GM12878 (cell line): ENCODE measurements around the gene POLN. TPM values are rescaled to one million over a fixed set of nuclear protein-coding genes. Genes with fewer than 3 reads are reported as not detected.

ENCODE experiments used
- ATAC-seq: fragments of 200-7000 bp; cut with Tn5 transposase; 3 replicates; pipeline ENCODE4 v1.9.1; 2020; ENCODE audit warnings: mild to moderate bottlenecking, moderate library complexity
- BruUV-seq: library from RNA; stranded (reverse); fragments of 400-500 nt; replicated peaks from 2 replicates; lab custom pipeline; 2021; lab: Mats Ljungman, UMichigan
- CTCF ChIA-PET: fragments of 300-600 bp; sonication (Branson Sonifier 250); formaldehyde crosslinking; extraction: SDS; loops from one replicate; lab custom pipeline; 2021; ENCODE audit warnings: inconsistent platforms; lab: Yijun Ruan, JAX
- POLR2A ChIA-PET: fragments of 350-600 bp; formaldehyde crosslinking; extraction: SDS; loops from one replicate; lab custom pipeline; 2021; ENCODE audit warnings: inconsistent platforms; lab: Charles Lee
- RAD21 ChIA-PET: fragments of 300-600 bp; sonication (Branson Sonifier 250); formaldehyde crosslinking; loops from one replicate; lab custom pipeline; 2023; ENCODE audit warnings: antibody characterized with exemption; ENCODE audit not compliant: unreplicated experiment; lab: Charles Lee
- SMC1A ChIA-PET: fragments of 300-600 bp; sonication (Branson Sonifier 250); formaldehyde crosslinking; loops from one replicate; lab custom pipeline; 2023; ENCODE audit not compliant: unreplicated experiment, uncharacterized antibody; lab: Charles Lee
- DNase-seq: peaks from one replicate; pipeline ENCODE4 v3.0.0-alpha.2; 2011; ENCODE audit warnings: low read depth, low spot score
- FAIRE-seq: peaks from 3 replicates; lab custom pipeline; 2011; peaks lifted over from hg19 to GRCh38; lab: Jason Lieb, UNC
- H2AFZ ChIP-seq: 2 replicates; pipeline ENCODE4 v1.6.0; 2011; ENCODE audit warnings: low read depth, low read length, control low read depth; ENCODE audit not compliant: control insufficient read depth
- H3K27ac ChIP-seq: 2 replicates; pipeline ENCODE4 v1.5.1; 2011; ENCODE audit warnings: control low read depth; ENCODE audit not compliant: control insufficient read depth, insufficient read depth
- H3K27me3 ChIP-seq, 2 experiments: replicated peaks in 1 of 2; 2 replicates each; pipeline versions ENCODE4 v1.6.0 to v1.6.1; 2011; ENCODE audit warnings: low read length in 1 of 2; ENCODE audit not compliant: control insufficient read depth in 2 of 2, insufficient read depth in 2 of 2
- H3K36me3 ChIP-seq, 2 experiments: 2 replicates each; pipeline ENCODE4 v1.5.1; 2011; ENCODE audit warnings: low read length in 1 of 2; ENCODE audit not compliant: control insufficient read depth in 2 of 2, insufficient read depth in 2 of 2
- H3K4me1 ChIP-seq: 2 replicates; pipeline ENCODE4 v1.6.1; 2011; ENCODE audit warnings: mild to moderate bottlenecking, low read length, moderate library complexity, mixed read lengths; ENCODE audit not compliant: control insufficient read depth, insufficient read depth
- H3K4me2 ChIP-seq: 2 replicates; pipeline ENCODE4 v1.6.0; 2011; ENCODE audit warnings: control low read depth; ENCODE audit not compliant: control insufficient read depth, insufficient read depth
- H3K4me3 ChIP-seq: fragments of 200-600 bp; sonication (generic); 2 replicates; pipeline ENCODE4 v1.5.1; 2016
- H3K79me2 ChIP-seq: 2 replicates; pipeline ENCODE4 v1.6.0; 2011; ENCODE audit warnings: low read length; ENCODE audit not compliant: control insufficient read depth, insufficient read depth
- H3K9ac ChIP-seq: 2 replicates; pipeline ENCODE4 v1.8.0; 2011; ENCODE audit warnings: low read length, control low read depth, mixed read lengths; ENCODE audit not compliant: control insufficient read depth, insufficient read depth
- H3K9me3 ChIP-seq: replicated peaks from 3 replicates; pipeline ENCODE4 v1.5.1; 2011; ENCODE audit warnings: mild to moderate bottlenecking, low read length; ENCODE audit not compliant: control insufficient read depth, insufficient read depth
- H4K20me1 ChIP-seq: 2 replicates; pipeline ENCODE4 v1.6.0; 2011; ENCODE audit not compliant: control insufficient read depth, insufficient read depth
- LARP7 ChIP-seq: fragments of 450-650 bp; IDR thresholded peaks from 2 replicates; pipeline ENCODE4 v1.6.1; 2017; ENCODE audit warnings: mild to moderate bottlenecking
- POLR2AphosphoS5 ChIP-seq: IDR thresholded peaks from 2 replicates; pipeline ENCODE4 v1.6.1; 2011; ENCODE audit warnings: mild to moderate bottlenecking, low read length, inconsistent platforms
- WGBS: methylation state at CpG from one replicate; pipeline ENCODE4 v1.1.6; 2016; ENCODE audit warnings: low lambda C conversion rate; ENCODE audit not compliant: insufficient replicate concordance, insufficient coverage; ENCODE audit errors: missing lambda C conversion rate; 5-methylcytosine and 5-hydroxymethylcytosine counted together
- in situ Hi-C: fragments of 300-500 bp; cut with MboI; formaldehyde crosslinking; loops from 9 replicates; pipeline ENCODE4 v1.14.3; 2018; ENCODE audit warnings: mixed read lengths
- intact Hi-C: fragments of 100-400 bp; cut with micrococcal nuclease; formaldehyde crosslinking; loops from one replicate; pipeline ENCODE4 v1.14.2; 2022; ENCODE audit not compliant: unreplicated experiment
- polyA plus RNA-seq, 11 experiments: library from polyadenylated mRNA; depleted of rRNA in 4 of 11; unstranded in 6 of 11; stranded (reverse) in 5 of 11; fragments of >200 nt; fragmentation: Nextera tagmentation in 4 of 11; fragmentation: Illumina TruSeq in 1 of 11; extraction: Ambion mirVana in 4 of 11; extraction: Trizol in 1 of 11; gene quantifications; 1 replicate in 1 of 11; 2 replicates in 10 of 11; pipeline versions ENCODE4 v1.2.1 to v1.2.3, GENCODE V29; 2011 to 2016; ENCODE audit warnings: inconsistent platforms in 2 of 11, missing spikeins in 2 of 11, low read depth in 1 of 11
- total RNA-seq, 4 experiments: library from RNA; depleted of rRNA in 3 of 4; stranded (reverse); fragments of >200 nt in 3 of 4; fragmentation: Illumina TruSeq in 1 of 4; extraction: Trizol in 1 of 4; gene quantifications; 2 replicates each; pipeline versions ENCODE4 v1.2.1 to v1.2.3, GENCODE V29; 2013 to 2021
- TF ChIP-seq, protein P1 (sequence below): IDR thresholded peaks from 2 replicates; pipeline ENCODE4 v1.6.1; 2012; ENCODE audit warnings: low read length, inconsistent platforms
- TF ChIP-seq, protein P2 (sequence below): fragments of 450-650 bp; IDR thresholded peaks from 2 replicates; pipeline ENCODE4 v1.6.1; 2017; ENCODE audit warnings: mild to moderate bottlenecking, low read depth, inconsistent platforms; ENCODE audit not compliant: poor library complexity, severe bottlenecking
- TF ChIP-seq, protein P3 (sequence below): IDR thresholded peaks from 2 replicates; pipeline ENCODE4 v1.6.1; 2012; ENCODE audit warnings: low read depth, low read length, improper control_type of control experiment

POLN gene
- total and polyA plus RNA-seq, 10 of the 15 experiments (the other 5 are each of a cell fraction or from before 2014, with no cell fraction given): 0.09 to 2.0 (median 0.95) TPM; not detected in 1

DNA sequence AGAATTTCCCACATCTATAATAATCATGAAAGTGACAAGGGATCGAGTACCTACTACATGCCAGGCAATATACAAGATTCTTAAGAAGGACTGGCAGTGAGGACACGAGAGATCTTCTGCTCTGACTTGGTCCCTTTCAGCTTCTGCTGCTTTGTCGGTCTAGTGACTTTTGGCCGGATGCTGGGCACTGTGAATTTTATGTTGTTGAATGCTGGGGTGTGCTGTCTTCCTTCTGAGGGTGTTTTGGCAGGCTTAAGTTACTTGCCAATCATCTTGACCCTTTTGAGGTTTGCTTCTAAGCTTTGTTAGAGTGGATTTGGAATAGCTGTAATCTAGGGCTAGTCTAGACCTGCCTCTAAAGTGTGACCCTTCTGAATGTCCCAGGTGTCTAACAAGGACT lies 159.3 kb downstream of the POLN start:
- no TSS peak for BruUV-seq
- Histone ChIP-seq H3K27me3 (peaks cover 0 to 2% of the 10 kb centered on the region in 2 experiments; a peak in 2 of 4 replicates), H3K9ac (no peak overlapping the region), H4K20me1 (no peaks in the 10 kb centered on the region), H3K36me3 (no peaks in the 10 kb centered on the region), H3K4me1 (peaks cover 2% of the 10 kb centered on the region), H3K9me3 (no peaks in the 10 kb centered on the region), H3K4me3 (no peak overlapping the region), H2AFZ (no peak overlapping the region), H3K27ac (no peak overlapping the region), H3K79me2 (no peaks in the 10 kb centered on the region), H3K4me2 (no peak overlapping the region)
- intact Hi-C loops: no loop called here
- FAIRE-seq (no peak), ATAC-seq (no peak), DNase-seq (no peak)
- in situ Hi-C loops: no loop called here
- ChIA-PET POLR2A (no interaction called here), RAD21 (no interaction called here), CTCF (no interaction called here), SMC1A (no interaction called here)
- TF ChIP-seq, protein P1, sequence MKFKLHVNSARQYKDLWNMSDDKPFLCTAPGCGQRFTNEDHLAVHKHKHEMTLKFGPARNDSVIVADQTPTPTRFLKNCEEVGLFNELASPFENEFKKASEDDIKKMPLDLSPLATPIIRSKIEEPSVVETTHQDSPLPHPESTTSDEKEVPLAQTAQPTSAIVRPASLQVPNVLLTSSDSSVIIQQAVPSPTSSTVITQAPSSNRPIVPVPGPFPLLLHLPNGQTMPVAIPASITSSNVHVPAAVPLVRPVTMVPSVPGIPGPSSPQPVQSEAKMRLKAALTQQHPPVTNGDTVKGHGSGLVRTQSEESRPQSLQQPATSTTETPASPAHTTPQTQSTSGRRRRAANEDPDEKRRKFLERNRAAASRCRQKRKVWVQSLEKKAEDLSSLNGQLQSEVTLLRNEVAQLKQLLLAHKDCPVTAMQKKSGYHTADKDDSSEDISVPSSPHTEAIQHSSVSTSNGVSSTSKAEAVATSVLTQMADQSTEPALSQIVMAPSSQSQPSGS: no peak
- TF ChIP-seq, protein P2, sequence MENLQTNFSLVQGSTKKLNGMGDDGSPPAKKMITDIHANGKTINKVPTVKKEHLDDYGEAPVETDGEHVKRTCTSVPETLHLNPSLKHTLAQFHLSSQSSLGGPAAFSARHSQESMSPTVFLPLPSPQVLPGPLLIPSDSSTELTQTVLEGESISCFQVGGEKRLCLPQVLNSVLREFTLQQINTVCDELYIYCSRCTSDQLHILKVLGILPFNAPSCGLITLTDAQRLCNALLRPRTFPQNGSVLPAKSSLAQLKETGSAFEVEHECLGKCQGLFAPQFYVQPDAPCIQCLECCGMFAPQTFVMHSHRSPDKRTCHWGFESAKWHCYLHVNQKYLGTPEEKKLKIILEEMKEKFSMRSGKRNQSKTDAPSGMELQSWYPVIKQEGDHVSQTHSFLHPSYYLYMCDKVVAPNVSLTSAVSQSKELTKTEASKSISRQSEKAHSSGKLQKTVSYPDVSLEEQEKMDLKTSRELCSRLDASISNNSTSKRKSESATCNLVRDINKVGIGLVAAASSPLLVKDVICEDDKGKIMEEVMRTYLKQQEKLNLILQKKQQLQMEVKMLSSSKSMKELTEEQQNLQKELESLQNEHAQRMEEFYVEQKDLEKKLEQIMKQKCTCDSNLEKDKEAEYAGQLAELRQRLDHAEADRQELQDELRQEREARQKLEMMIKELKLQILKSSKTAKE: no peak
- TF ChIP-seq LARP7: no peak
- TF ChIP-seq, protein P3, sequence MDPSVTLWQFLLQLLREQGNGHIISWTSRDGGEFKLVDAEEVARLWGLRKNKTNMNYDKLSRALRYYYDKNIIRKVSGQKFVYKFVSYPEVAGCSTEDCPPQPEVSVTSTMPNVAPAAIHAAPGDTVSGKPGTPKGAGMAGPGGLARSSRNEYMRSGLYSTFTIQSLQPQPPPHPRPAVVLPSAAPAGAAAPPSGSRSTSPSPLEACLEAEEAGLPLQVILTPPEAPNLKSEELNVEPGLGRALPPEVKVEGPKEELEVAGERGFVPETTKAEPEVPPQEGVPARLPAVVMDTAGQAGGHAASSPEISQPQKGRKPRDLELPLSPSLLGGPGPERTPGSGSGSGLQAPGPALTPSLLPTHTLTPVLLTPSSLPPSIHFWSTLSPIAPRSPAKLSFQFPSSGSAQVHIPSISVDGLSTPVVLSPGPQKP: no peak
- TF ChIP-seq POLR2AphosphoS5: no peak
- WGBS: 41% methylated on average over 4 of the region's 4 CpGs
